ENCODE measurements around the gene AGBL3.

Gene AGBL3

DNA sequence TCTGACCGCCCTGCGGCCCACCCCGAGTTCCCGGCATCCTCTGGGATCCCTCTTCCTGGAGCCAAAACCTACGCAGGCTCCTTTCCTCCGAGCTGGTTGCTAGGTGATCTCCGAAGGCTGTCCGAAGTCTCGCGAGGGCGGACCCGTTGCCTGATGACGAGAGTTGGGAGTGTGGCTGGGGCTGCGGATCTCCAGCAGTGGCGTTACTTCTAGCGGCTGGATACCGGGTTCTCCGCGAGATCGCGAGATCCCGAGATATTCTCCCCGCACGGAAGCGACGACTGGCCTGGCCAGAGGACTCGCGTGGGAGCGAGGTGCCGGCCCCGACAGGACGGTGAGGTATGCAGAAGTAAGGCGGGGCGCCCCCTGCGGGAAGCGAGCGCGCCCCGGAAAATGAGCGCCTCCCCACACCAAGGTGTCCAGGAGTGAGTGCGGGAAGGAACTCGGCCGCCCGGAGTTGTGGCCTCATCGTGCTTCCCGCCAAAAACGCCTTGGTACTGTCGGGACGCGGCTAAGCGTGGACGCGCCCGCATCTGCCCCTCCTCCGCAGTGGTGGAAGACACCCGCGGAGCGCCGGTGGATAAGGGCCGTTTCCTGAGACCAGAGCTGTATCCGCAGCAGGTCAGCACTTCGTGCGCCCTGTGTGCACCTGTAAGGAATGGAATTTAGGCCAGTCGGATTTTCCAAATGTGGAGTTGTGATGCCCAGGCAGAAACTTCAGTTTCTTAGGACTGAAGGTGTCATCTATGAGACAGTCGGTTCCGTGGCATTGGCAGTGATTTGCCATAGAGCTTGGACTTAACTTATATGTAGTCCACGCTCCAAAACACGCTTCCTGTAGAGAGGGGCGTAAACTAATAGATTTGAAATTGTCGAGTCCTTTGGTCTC is at the start of gene AGBL3:
AGBL3 (plus strand) TSS at position 146 of the 889 bp plus-strand sequence. CDS start 1,426 bp downstream, outside the sequence.
- DNase-seq (ENCODE audit: low read depth in 3 of 3) = peak; percentile 80 to 89 (median 86)

DNA sequence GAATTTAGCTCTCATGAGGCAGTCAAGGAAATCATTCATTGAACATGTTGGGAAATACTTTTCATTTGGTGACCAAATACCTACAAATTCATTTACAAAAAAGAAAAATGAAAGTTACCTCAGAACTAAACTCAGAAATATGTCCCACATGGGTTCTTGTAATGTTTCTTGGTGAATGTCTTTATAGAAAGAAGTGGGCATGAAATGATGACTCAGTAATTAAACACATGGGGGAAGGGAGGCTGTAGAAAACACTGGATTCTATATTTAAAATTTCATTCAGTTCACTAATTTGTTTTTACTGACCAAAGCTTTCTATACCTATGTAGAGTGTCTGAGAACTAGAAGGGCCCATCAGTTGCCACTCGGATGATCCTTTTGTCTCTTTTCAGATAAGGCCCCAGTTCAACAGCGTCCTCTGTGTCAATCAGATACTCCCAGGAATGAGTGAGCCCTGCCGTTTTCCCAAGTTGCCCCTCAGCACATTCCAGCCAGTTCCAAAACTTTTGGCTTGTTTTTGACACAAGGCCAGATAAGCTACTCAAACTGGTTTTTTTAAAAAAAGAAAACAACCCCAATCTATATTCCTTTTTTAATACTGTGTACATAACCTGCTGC is 49.3 kb upstream of the AGBL3 start:
- DNase-seq (ENCODE audit: low read depth in 3 of 3) = no peak

- no peak for DNase-seq (ENCODE audit: low read depth in 3 of 3)
Measured at GRCh38 chr7:134938141-134938540, 48.2 kb upstream of the AGBL3 start.

DNA sequence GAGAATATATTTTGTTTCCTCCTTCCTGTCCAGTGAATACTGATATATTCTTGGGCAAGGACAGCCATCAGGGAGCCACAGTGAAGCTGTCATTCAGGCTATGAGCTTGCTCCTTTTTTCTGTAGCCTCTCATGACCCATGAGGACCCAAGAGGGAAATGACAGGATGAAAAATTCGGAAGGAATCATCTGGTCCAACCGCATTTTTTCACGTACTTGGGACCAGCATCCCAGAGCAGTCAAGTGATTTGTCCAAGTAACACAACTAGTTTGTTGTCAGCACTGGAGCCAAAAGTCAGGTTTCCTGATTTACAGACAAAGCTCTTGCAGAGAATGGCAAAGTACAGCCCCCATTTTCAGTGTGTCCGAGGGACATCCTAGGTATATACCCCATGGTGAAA is 47.2 kb upstream of the AGBL3 start:
- DNase-seq (ENCODE audit: low read depth in 3 of 3) = no peak

DNA sequence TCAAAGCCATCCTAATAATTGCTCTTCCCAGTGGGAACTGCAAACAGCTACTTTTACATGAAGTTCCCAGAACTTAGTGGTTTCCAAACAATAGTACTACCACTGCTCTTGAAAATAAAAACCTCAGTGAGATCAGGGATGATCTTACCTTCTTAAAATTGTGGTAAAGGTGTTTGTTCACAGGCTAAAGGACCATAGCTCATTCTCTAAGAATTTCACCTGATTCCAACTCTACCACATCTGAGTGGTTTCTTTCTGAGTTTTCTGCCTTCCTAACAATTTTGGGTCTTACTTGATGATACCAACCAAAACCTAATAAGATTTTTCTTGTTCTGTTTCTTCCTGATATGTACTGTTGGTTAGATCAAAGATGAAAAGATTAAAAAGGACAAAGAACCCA is 45.6 kb upstream of the AGBL3 start:
- no peak for DNase-seq (ENCODE audit: low read depth in 3 of 3)

- no peak for DNase-seq (ENCODE audit: low read depth in 3 of 3)
Measured at GRCh38 chr7:134941185-134941900, 45.0 kb upstream of the AGBL3 start.

DNA sequence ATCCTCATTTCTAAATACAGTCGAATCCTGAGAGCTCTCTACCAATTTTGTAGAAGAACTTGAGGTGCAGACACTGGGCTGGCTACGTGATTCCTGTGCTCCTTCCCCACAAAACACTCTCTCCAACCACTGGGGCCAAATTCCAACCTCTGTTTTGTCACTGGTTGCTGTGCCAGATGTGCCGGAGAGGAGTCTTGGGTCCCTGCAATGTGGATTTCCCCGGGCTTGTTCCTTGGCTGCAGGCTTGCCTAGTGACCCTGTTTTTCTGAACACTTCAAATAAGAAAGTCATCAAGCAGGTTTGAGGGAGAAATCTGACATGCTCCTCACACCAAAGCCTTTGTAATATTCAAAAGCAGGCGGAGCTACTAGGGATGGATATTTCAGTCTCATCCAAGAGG is 44.4 kb upstream of the AGBL3 start:
- no peak for DNase-seq (ENCODE audit: low read depth in 3 of 3)

GRCh38 chr7:134942690-134943466 is 43.4 kb upstream of the AGBL3 start:
- no peak for DNase-seq (ENCODE audit: low read depth in 3 of 3)

GRCh38 chr7:134943785-134944400 is 42.4 kb upstream of the AGBL3 start:
- DNase-seq (ENCODE audit: low read depth in 3 of 3) = no peak

DNA sequence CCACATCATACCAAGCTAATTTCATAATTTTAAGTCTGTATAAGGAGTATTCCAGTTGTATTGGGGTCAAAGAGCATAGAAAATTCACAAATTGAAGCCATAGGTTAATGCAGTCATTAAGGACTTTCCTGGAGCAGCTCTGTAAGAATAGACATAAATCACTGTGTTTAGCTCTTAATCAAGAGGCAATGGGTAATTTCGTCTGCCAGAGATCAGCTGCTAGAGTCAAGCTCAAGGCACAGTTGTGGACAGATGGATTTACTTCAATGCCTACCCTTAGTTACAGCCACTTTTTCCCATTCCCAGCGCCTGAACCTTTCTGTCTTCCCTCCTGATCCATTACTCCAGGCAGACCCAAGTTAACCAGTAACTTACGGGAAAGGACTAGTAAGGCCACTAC is 40.6 kb upstream of the AGBL3 start:
- DNase-seq (ENCODE audit: low read depth in 3 of 3) = no peak

- DNase-seq (ENCODE audit: low read depth in 3 of 3) = no peak
Measured at GRCh38 chr7:134946260-134946659, 40.0 kb upstream of the AGBL3 start.

GRCh38 chr7:134947329-134947728 is 39.0 kb upstream of the AGBL3 start:
- DNase-seq (ENCODE audit: low read depth in 3 of 3) = no peak

DNA sequence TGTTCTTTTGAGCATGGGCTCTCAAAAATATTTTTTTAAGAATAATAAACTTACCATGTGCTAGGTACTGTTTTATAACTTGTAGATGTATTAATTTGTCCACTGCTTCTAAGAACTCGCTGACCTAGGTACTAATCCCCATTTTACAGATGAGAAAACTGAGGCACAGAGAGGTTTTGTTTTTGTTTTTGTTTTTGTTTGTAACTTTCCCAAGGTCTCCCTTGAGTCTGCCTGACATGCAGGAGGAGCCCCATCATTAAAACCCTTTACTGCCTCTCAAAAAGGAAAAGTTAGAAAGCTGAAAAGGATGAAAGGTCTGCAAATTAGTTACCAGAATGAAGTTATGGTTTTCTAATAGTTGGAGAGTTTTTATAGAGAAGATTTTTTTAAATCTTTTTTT is 38.5 kb upstream of the AGBL3 start:
- DNase-seq (ENCODE audit: low read depth in 3 of 3) = no peak

DNA sequence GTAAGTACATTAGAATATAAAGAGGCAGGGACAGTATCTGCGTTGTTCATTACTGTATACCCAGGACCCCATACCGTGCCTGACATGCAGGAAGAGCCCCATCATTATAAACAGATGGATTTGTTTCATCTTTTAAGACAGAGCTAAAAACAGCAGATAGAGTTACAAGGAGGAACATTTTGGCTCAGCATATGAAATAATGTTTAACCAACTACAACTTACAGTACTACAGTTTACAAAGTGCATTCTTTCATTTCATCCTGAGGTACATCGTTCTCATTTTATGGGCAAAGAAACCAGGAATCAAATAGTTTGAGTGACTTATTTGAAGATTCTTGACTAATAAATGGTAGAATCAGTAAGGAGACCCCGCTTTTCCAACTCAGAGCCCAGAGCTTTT is 38.1 kb upstream of the AGBL3 start:
- no peak for DNase-seq (ENCODE audit: low read depth in 3 of 3)

GRCh38 chr7:134948736-134949135 is 37.6 kb upstream of the AGBL3 start:
- DNase-seq (ENCODE audit: low read depth in 3 of 3) = no peak

- no peak for DNase-seq (ENCODE audit: low read depth in 3 of 3)
Measured at GRCh38 chr7:134949171-134949570, 37.1 kb upstream of the AGBL3 start.

DNA sequence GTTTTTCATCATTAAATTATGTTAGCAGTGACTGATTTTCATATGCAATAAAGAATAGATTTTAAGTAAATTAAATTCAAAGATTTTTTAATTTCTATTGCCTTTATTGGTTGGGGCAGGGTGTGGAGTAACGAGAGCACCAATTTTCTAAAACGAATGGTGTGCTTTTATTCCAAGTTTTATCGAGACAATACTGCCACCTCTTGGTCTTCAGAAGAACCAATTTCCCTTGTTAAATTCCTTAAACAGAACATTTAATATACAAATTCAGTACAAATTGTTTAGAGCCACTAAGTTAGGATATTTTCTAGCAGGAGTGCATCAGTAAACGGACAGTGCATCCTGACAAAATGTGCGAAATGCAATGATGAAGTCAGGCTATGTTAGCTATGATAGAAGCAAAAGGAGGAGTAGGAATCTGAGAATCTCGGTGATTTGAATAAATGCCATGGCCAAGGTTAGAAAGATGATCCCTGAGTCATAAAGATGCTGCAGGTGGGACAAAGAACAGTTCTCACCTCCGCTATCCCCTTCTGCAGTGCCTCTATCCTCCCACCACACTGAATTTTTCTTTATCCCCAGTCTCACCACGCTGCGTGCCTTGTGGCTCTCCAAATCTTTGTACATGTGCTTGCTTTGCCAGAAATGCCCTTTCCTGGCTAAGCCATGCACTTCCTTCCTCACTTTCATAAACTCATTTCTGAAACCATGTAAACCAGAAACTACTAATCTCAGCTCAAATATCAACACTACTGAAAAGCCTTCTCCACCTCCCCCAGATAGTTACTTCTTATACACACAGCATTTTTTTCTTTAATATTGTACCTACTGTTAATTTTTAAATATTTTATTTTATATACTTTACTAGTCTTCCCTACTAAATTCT is 31.9 kb upstream of the AGBL3 start:
- DNase-seq (ENCODE audit: low read depth in 3 of 3) = no peak

- DNase-seq (ENCODE audit: low read depth in 3 of 3) = no peak
Measured at GRCh38 chr7:134957005-134957404, 29.3 kb upstream of the AGBL3 start.

GRCh38 chr7:134959810-134960209 is 26.5 kb upstream of the AGBL3 start:
- DNase-seq (ENCODE audit: low read depth in 3 of 3) = no peak

- DNase-seq (ENCODE audit: low read depth in 3 of 3) = no peak
Measured at GRCh38 chr7:134962270-134962780, 24.0 kb upstream of the AGBL3 start.
